ENCODE measurements around the gene SLIT1. TPM values are rescaled to one million over a fixed set of nuclear protein-coding genes. Genes with fewer than 3 reads are reported as not detected.

The SLIT1 gene
- total RNA-seq, 2 experiments from 2014 or later = 0.13 to 1.0 TPM

DNA sequence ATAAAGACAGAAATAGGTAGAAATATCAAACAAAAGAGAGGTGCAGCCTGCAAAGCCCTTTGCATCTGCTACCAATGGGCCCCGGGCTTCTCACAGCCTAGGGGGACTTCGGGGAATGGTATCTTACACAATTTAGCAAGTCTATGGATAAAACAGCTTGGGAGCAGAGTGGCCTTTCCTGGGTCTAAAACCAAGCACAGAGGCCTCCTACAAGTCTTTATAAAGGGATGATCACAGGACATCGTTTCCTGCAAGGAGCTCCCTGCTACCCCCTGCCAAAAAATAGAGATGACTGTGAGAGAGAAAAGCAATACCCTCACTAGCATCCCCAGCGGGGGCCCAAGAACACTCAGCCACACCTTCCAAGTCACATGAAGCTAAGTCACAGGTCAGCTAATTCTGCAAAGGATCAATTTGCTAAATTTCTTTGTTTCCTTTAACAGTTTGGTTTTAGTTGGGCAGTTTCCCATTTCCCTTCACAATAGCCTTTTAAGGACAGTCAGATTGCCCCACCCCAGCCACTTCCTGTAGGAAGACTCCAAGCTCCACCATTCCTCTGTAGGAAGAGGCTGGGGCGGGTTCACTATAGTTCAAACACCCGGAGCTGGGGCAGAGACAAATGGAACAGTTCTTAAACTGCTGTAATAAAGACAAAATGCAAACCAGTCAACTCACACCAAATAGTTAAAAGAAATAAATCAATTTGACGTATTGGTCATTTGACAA is 105.5 kb downstream of the SLIT1 start:
- H3K79me2 ChIP-seq (ENCODE audit: insufficient read depth, low read depth, low read length) = no peaks in the 10 kb centered on the region
- no peaks in the 10 kb centered on the region for H3K36me3 ChIP-seq (ENCODE audit: insufficient read depth, low read length)
- intact Hi-C loops (cut with micrococcal nuclease; ENCODE audit: unreplicated experiment) = loop anchor here (2.0 kb wide), 1 partner anchor 131 kb away; no protein-coding TSS in a partner anchor
- no peak overlapping the region for H3K27ac ChIP-seq (ENCODE audit: low read depth, low read length, poor library complexity, severe bottlenecking)
- no peaks in the 10 kb centered on the region for H3K9me2 ChIP-seq (ENCODE audit: insufficient read depth, low read length)
- BruUV-seq (replicated peaks) = no TSS peak
- H3K4me3 ChIP-seq (ENCODE audit: low read depth, low read length, poor library complexity, severe bottlenecking) = no peak overlapping the region
- H3K4me1 ChIP-seq (ENCODE audit: insufficient read depth, low read length, poor library complexity, severe bottlenecking) = no peaks in the 10 kb centered on the region
- H3K9me3 ChIP-seq (ENCODE audit: low read length) = no peaks in the 10 kb centered on the region
- no peak for DNase-seq (ENCODE audit: low spot score)
- POLR2A ChIA-PET = no interaction called here
- H2AFZ ChIP-seq (ENCODE audit: low read length) = no peak overlapping the region
- no peak overlapping the region for H3K4me2 ChIP-seq (ENCODE audit: low read length)
- no peak for TF ChIP-seq EZH2phosphoT487 (IDR thresholded peaks at IDR 0.05; ENCODE audit: borderline replicate concordance, low read depth, low read length)
- TF ChIP-seq CTCF (conservative IDR thresholded peaks at IDR 0.05; ENCODE audit: low read length) = no peak
- H4K20me1 ChIP-seq (ENCODE audit: insufficient read depth, low read length) = no peaks in the 10 kb centered on the region
- CTCF ChIA-PET (ENCODE audit: unreplicated experiment) = no interaction called here

DNA sequence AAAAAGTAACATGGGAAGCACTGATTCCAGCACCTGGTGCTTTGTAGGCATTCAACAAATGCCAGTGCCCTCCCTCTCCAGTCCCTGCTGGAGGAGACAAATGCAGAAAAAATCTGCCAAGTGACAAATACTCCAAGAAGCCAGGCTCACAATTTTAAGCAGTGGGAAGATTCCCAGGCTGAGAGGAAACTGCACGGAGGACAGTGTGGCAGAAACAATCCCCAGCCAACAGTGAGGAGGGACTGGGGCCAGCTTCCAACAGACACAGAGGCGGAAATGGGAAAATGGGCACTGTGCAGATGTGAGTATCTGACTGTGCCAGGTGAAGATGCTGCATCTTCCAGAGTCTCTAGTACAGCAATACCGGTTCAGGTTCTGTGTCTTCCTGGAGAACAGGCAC is 106.3 kb downstream of the SLIT1 start:
- H3K9me2 ChIP-seq (ENCODE audit: insufficient read depth, low read length) = no peaks in the 10 kb centered on the region
- no peak for DNase-seq (ENCODE audit: low spot score)
- no TSS peak for BruUV-seq (replicated peaks)
- H2AFZ ChIP-seq (ENCODE audit: low read length) = no peak overlapping the region
- H3K4me3 ChIP-seq (ENCODE audit: low read depth, low read length, poor library complexity, severe bottlenecking) = no peak overlapping the region
- TF ChIP-seq EZH2phosphoT487 (IDR thresholded peaks at IDR 0.05; ENCODE audit: borderline replicate concordance, low read depth, low read length) (no peak), CTCF (conservative IDR thresholded peaks at IDR 0.05; ENCODE audit: low read length) (no peak)
- H3K36me3 ChIP-seq (ENCODE audit: insufficient read depth, low read length) = no peaks in the 10 kb centered on the region
- H3K4me1 ChIP-seq (ENCODE audit: insufficient read depth, low read length, poor library complexity, severe bottlenecking) = no peaks in the 10 kb centered on the region
- no peaks in the 10 kb centered on the region for H3K9me3 ChIP-seq (ENCODE audit: low read length)
- no peaks in the 10 kb centered on the region for H4K20me1 ChIP-seq (ENCODE audit: insufficient read depth, low read length)
- ChIA-PET POLR2A (no interaction called here), CTCF (ENCODE audit: unreplicated experiment) (no interaction called here)
- no peak overlapping the region for H3K4me2 ChIP-seq (ENCODE audit: low read length)
- no peak overlapping the region for H3K27ac ChIP-seq (ENCODE audit: low read depth, low read length, poor library complexity, severe bottlenecking)
- intact Hi-C loops (cut with micrococcal nuclease; ENCODE audit: unreplicated experiment) = no loop called here
- no peaks in the 10 kb centered on the region for H3K79me2 ChIP-seq (ENCODE audit: insufficient read depth, low read depth, low read length)

- Histone ChIP-seq H3K36me3 (ENCODE audit: insufficient read depth, low read length) (no peaks in the 10 kb centered on the region), H3K79me2 (ENCODE audit: insufficient read depth, low read depth, low read length) (no peaks in the 10 kb centered on the region), H3K4me3 (ENCODE audit: low read depth, low read length, poor library complexity, severe bottlenecking) (no peak overlapping the region), H3K4me2 (ENCODE audit: low read length) (no peak overlapping the region), H3K27ac (ENCODE audit: low read depth, low read length, poor library complexity, severe bottlenecking) (no peak overlapping the region), H3K9me2 (ENCODE audit: insufficient read depth, low read length) (no peaks in the 10 kb centered on the region), H3K9me3 (ENCODE audit: low read length) (no peaks in the 10 kb centered on the region), H3K4me1 (ENCODE audit: insufficient read depth, low read length, poor library complexity, severe bottlenecking) (no peaks in the 10 kb centered on the region), H4K20me1 (ENCODE audit: insufficient read depth, low read length) (no peaks in the 10 kb centered on the region), H2AFZ (ENCODE audit: low read length) (no peak overlapping the region)
- DNase-seq (ENCODE audit: low spot score) = no peak
- TF ChIP-seq CTCF (conservative IDR thresholded peaks at IDR 0.05; ENCODE audit: low read length) = no peak
- no peak for TF ChIP-seq EZH2phosphoT487 (IDR thresholded peaks at IDR 0.05; ENCODE audit: borderline replicate concordance, low read depth, low read length)
- ChIA-PET POLR2A (no interaction called here), CTCF (ENCODE audit: unreplicated experiment) (no interaction called here)
- intact Hi-C loops (cut with micrococcal nuclease; ENCODE audit: unreplicated experiment) = no loop called here
- no TSS peak for BruUV-seq (replicated peaks)
Measured at GRCh38 chr10:97078938-97079445, 106.8 kb downstream of the SLIT1 start.
